ENCODE results near the gene MSI2. TPM values are rescaled to one million over a fixed set of nuclear protein-coding genes. Genes with fewer than 3 reads are reported as not detected.

The MSI2 gene
- total RNA-seq, 1 donor from 2014 or later, result 33.8 TPM

- no peaks in the 10 kb centered on the region for H3K27me3 ChIP-seq (ENCODE audit: control insufficient read depth, insufficient read depth, low read length)
- no peaks in the 10 kb centered on the region for H3K36me3 ChIP-seq (ENCODE audit: control insufficient read depth, insufficient read depth, low read length)
- no peak overlapping the region for H3K4me3 ChIP-seq (ENCODE audit: low read depth, low read length)
- TF ChIP-seq CTCF (IDR thresholded peaks at IDR 0.05; ENCODE audit: insufficient read depth, low read length, poor library complexity, severe bottlenecking), result no peak
- no peak for DNase-seq (ENCODE audit: low read depth)
These were observed 149.3 kb downstream of the MSI2 start for GRCh38 chr17:57405491-57406072.

GRCh38 chr17:57406131-57406980 is 150.0 kb downstream of the MSI2 start:
- Histone ChIP-seq H3K27me3 (ENCODE audit: control insufficient read depth, insufficient read depth, low read length) (no peaks in the 10 kb centered on the region), H3K4me3 (ENCODE audit: low read depth, low read length) (no peak overlapping the region), H3K36me3 (ENCODE audit: control insufficient read depth, insufficient read depth, low read length) (no peaks in the 10 kb centered on the region)
- peak; percentile 81 for DNase-seq (ENCODE audit: low read depth)
- TF ChIP-seq CTCF (IDR thresholded peaks at IDR 0.05; ENCODE audit: insufficient read depth, low read length, poor library complexity, severe bottlenecking), result no peak

GRCh38 chr17:57406981-57407286 is 150.6 kb downstream of the MSI2 start:
- H3K36me3 ChIP-seq (ENCODE audit: control insufficient read depth, insufficient read depth, low read length), result no peaks in the 10 kb centered on the region
- TF ChIP-seq CTCF (IDR thresholded peaks at IDR 0.05; ENCODE audit: insufficient read depth, low read length, poor library complexity, severe bottlenecking), result no peak
- no peaks in the 10 kb centered on the region for H3K27me3 ChIP-seq (ENCODE audit: control insufficient read depth, insufficient read depth, low read length)
- DNase-seq (ENCODE audit: low read depth), result no peak
- no peak overlapping the region for H3K4me3 ChIP-seq (ENCODE audit: low read depth, low read length)

GRCh38 chr17:57407287-57408070 is 151.2 kb downstream of the MSI2 start:
- DNase-seq (ENCODE audit: low read depth), result no peak
- Histone ChIP-seq H3K36me3 (ENCODE audit: control insufficient read depth, insufficient read depth, low read length) (no peaks in the 10 kb centered on the region), H3K27me3 (ENCODE audit: control insufficient read depth, insufficient read depth, low read length) (no peaks in the 10 kb centered on the region), H3K4me3 (ENCODE audit: low read depth, low read length) (no peak overlapping the region)
- no peak for TF ChIP-seq CTCF (IDR thresholded peaks at IDR 0.05; ENCODE audit: insufficient read depth, low read length, poor library complexity, severe bottlenecking)

GRCh38 chr17:57408071-57408811 is 151.9 kb downstream of the MSI2 start:
- DNase-seq (ENCODE audit: low read depth), result no peak
- Histone ChIP-seq H3K36me3 (ENCODE audit: control insufficient read depth, insufficient read depth, low read length) (no peaks in the 10 kb centered on the region), H3K27me3 (ENCODE audit: control insufficient read depth, insufficient read depth, low read length) (no peaks in the 10 kb centered on the region), H3K4me3 (ENCODE audit: low read depth, low read length) (no peak overlapping the region)
- peak; percentile 5 for TF ChIP-seq CTCF (IDR thresholded peaks at IDR 0.05; ENCODE audit: insufficient read depth, low read length, poor library complexity, severe bottlenecking)
